Measurements from ENCODE around the gene HTR6.

The HTR6 gene

GRCh38 chr1:19688041-19688842 lies 23.6 kb downstream of the HTR6 start:
- DNase-seq (ENCODE audit: low read depth, low spot score) = no peak

- DNase-seq (ENCODE audit: low read depth, low spot score) = no peak
Measured at GRCh38 chr1:19689085-19689757, 24.5 kb downstream of the HTR6 start.

- DNase-seq (ENCODE audit: low read depth, low spot score) = no peak
Measured at GRCh38 chr1:19689856-19690255, 25.2 kb downstream of the HTR6 start.

- no peak for DNase-seq (ENCODE audit: low read depth, low spot score)
Measured at GRCh38 chr1:19690342-19690741, 25.7 kb downstream of the HTR6 start.

GRCh38 chr1:19694298-19694697 lies 29.6 kb downstream of the HTR6 start:
- DNase-seq (ENCODE audit: low read depth, low spot score) = no peak

- DNase-seq (ENCODE audit: low read depth, low spot score) = no peak
Measured at GRCh38 chr1:19695772-19696171, 31.1 kb downstream of the HTR6 start.

GRCh38 chr1:19696820-19697219 lies 32.1 kb downstream of the HTR6 start:
- no peak for DNase-seq (ENCODE audit: low read depth, low spot score)

GRCh38 chr1:19698181-19698580 lies 33.5 kb downstream of the HTR6 start:
- no peak for DNase-seq (ENCODE audit: low read depth, low spot score)

GRCh38 chr1:19700079-19700777 lies 35.6 kb downstream of the HTR6 start:
- no peak for DNase-seq (ENCODE audit: low read depth, low spot score)

- no peak for DNase-seq (ENCODE audit: low read depth, low spot score)
Measured at GRCh38 chr1:19703280-19703679, 38.6 kb downstream of the HTR6 start.

- DNase-seq (ENCODE audit: low read depth, low spot score) = peak; percentile 30
Measured at GRCh38 chr1:19704247-19705113, 39.8 kb downstream of the HTR6 start.

GRCh38 chr1:19705464-19705863 lies 40.8 kb downstream of the HTR6 start:
- no peak for DNase-seq (ENCODE audit: low read depth, low spot score)

GRCh38 chr1:19706136-19706535 lies 41.5 kb downstream of the HTR6 start:
- no peak for DNase-seq (ENCODE audit: low read depth, low spot score)

- DNase-seq (ENCODE audit: low read depth, low spot score) = no peak
Measured at GRCh38 chr1:19708567-19709110, 44.0 kb downstream of the HTR6 start.

- no peak for DNase-seq (ENCODE audit: low read depth, low spot score)
Measured at GRCh38 chr1:19709260-19709793, 44.7 kb downstream of the HTR6 start.

- DNase-seq (ENCODE audit: low read depth, low spot score) = no peak
Measured at GRCh38 chr1:19710825-19711611, 46.3 kb downstream of the HTR6 start.

GRCh38 chr1:19712928-19713327 lies 48.3 kb downstream of the HTR6 start:
- DNase-seq (ENCODE audit: low read depth, low spot score) = no peak

- peak; percentile 59 for DNase-seq (ENCODE audit: low read depth, low spot score)
Measured at GRCh38 chr1:19715334-19716203, 50.9 kb downstream of the HTR6 start.

GRCh38 chr1:19717467-19717866 lies 52.8 kb downstream of the HTR6 start:
- DNase-seq (ENCODE audit: low read depth, low spot score) = no peak

Data from activated CD4-positive, CD25-positive, alpha-beta regulatory T cell treated with anti-CD3 and anti-CD28 coated beads, Interleukin-2, amount 50 U/mL, for 16 hours (primary cell).